Measurements from ENCODE around the gene OR51A7.
"Not testable (repeated sequence)": the region's sequence is repeated elsewhere in the genome, so short reads cannot be mapped to it uniquely, and the experiment has no call there.

Gene OR51A7, protein sequence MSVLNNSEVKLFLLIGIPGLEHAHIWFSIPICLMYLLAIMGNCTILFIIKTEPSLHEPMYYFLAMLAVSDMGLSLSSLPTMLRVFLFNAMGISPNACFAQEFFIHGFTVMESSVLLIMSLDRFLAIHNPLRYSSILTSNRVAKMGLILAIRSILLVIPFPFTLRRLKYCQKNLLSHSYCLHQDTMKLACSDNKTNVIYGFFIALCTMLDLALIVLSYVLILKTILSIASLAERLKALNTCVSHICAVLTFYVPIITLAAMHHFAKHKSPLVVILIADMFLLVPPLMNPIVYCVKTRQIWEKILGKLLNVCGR

DNA sequence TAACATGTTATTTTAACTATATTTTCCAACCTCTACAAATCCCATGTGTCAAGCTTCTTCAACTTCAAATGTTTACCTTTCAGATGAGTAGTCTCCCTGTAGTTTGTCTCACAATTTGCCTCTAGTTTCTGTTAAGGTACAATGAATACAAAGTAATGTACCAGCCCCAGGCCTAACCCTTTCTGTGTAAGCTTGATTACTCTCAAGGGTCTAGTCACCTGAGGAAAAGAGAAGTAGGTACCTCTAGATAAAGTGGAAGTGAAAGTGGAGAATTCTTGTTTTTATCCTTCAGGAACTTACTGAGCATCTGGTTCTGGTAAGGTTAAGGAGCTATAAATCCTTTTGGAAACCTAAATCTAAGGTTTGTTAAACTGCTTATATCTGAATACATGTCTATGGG, at the start of gene OR51A7:
TSS of gene OR51A7 (plus strand) at position 300 of the 400 bp plus-strand sequence. CDS start 3,587 bp downstream, outside the sequence.
- FAIRE-seq: no peak

DNA sequence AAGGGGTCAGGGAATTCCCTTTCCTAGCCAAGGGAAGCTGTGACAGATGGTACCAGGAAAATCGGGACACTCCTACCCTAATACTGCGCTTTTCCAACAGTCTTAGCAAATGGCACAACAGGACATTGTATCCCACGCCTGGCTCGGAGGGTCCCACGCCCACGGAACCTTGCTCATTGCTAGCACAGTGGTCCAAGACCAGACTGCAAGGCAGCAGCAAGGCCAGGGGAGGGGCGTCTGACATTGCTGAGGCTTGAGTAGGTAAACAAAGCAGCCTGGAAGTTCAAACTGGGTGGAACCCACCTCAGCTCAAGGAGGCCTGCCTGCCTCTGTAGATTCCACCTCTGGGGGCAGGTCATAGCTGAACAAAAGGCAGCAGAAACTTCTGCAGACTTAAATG, 49.3 kb upstream of the OR51A7 start:
- FAIRE-seq: not testable (repeated sequence)

DNA sequence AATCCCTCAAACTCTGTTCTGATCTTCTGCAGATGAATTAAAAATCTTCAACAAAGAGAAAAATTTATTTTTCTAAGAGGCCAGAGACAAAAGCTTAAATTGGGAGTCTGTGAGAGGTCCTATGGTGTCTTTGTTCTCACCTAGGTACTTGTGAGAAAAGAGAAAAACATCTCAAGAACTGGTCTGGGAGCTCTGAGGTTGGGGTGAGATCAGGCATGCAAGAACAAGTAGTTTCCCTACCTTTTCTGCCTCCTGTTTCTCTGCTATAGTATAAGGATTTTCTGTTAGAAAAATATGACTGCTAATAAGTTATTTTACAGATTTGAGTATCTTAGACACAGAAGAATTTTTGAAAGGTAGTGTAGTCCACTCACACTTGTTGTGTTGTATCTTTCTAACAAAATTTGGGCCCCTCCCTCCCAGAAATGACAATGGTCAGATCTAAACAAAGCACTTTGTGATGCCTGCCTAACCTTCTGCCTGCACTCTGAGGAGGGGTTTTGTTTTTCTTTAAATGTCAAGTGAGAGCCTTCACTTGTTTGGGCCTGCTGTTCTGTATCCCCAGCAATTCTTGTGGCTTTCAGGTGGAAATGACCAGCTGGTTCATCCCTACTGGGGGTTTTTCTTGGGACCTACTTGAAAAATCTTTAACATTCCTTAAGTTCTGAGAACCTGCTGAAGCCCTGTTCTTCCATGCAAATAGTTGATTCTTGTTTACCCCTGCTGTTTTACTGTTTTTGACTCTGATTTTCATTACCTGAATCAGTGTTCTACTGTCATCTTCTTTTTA, 40.9 kb upstream of the OR51A7 start:
- no peak for FAIRE-seq

DNA sequence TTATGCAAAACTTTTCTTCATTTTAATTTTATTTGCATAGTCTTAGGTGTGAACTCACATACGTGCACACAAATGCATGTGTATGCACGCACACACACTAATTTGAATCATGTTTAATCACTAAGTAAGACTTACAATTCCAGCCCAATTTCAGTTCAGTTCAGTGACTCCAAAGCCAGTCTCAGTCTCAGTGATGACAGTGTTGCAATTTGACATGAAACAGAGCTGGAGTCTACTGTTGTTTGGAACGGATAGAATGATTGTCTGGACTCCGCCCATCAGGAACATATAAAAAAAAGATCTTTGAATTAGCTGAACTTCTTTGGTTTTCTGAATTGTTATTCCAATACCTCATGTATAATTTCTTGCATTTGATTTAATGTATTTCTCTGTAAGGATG, 39.7 kb upstream of the OR51A7 start:
- no peak for FAIRE-seq

DNA sequence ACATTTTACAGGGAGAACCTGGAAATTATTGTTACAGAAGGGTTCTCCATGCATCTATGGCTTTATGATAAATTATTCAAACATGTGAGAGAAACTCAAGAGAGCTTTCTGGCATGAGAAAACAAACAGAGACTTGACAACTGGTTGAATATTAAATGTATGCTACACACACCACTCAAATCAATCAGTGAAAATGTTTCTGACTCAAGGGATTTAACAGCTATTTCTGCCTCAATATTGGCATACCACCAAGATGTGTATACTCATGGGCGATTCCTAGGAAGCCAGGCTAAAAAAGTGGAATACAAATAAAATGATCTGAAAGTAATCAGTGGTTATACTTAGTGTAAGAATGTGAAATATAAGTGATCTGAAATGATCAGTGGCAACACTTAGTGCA, 37.7 kb upstream of the OR51A7 start:
- no peak for FAIRE-seq

DNA sequence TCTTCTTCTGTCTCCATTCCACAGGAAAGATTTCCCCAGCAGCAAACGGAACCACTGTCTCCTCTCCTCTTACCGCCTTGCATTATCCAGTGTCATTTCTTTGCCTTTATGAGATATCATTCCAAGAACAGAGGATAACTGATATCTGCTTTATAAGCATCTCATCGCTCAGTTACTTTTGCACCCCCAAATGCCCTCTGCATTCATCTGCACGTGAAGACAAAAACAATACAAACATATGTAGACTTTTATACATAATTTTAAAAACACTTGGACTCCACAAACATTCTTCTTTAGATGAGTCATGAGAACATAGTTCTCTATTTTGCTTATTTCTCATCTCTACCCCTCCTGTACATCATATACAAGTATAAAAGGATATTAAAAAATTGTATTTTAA, 22.4 kb upstream of the OR51A7 start:
- no peak for FAIRE-seq

DNA sequence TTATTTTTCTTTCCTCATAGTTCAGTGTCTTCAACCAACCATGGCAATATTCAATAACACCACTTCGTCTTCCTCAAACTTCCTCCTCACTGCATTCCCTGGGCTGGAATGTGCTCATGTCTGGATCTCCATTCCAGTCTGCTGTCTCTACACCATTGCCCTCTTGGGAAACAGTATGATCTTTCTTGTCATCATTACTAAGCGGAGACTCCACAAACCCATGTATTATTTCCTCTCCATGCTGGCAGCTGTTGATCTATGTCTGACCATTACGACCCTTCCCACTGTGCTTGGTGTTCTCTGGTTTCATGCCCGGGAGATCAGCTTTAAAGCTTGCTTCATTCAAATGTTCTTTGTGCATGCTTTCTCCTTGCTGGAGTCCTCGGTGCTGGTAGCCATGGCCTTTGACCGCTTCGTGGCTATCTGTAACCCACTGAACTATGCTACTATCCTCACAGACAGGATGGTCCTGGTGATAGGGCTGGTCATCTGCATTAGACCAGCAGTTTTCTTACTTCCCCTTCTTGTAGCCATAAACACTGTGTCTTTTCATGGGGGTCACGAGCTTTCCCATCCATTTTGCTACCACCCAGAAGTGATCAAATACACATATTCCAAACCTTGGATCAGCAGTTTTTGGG, 21.6 kb upstream of the OR51A7 start, which contains the start of gene OR51T1:
TSS of gene OR51T1 (plus strand) at position 41 of the 641 bp plus-strand sequence. CDS start at position 41, 0 bp downstream.
- FAIRE-seq: no peak

DNA sequence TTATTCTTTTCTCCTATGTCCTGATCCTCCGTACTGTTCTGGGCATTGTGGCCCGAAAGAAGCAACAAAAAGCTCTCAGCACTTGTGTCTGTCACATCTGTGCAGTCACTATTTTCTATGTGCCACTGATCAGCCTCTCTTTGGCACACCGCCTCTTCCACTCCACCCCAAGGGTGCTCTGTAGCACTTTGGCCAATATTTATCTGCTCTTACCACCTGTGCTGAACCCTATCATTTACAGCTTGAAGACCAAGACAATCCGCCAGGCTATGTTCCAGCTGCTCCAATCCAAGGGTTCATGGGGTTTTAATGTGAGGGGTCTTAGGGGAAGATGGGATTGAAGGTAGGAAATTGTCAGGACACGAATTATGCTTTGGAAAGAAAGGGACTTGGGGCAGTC, 21.0 kb upstream of the OR51A7 start:
- no peak for FAIRE-seq

DNA sequence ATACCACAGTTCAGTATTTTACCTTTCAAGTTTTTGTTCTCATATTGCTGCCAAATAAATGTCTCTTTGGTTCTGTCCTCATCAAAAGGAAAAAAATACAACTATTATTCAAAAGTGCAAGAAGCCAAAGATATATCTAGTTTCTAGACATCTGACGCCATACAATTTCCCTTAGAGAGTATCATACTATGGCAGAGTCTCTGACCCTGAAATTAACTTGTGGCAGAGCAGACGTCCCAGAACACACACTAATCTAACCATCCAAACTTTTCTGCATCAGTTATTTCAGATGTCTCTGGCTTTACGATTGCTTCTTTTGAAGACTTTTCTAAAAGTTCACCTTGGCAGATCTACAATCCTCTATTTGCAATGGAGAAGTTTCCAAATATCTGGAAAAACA, 19.2 kb upstream of the OR51A7 start:
- FAIRE-seq: no peak

DNA sequence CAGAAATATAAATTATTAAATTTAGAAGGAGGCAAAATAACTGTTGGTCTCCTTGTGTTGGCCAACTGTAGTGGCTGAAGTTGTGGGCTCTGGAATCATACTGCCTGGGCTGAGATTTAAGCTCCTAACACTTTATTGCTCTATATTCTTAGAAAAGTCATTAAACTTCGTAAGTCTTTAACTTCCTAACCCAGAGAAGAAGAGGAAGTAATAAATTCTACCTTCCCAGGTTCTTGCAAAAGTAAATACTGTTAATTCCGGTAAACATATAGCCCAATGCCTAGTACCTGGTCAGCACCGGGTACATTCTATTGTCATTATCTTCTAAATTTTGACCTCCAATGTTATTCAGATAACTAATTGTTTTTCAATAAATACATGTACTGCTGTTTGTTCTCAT, 17.4 kb upstream of the OR51A7 start:
- no peak for FAIRE-seq

DNA sequence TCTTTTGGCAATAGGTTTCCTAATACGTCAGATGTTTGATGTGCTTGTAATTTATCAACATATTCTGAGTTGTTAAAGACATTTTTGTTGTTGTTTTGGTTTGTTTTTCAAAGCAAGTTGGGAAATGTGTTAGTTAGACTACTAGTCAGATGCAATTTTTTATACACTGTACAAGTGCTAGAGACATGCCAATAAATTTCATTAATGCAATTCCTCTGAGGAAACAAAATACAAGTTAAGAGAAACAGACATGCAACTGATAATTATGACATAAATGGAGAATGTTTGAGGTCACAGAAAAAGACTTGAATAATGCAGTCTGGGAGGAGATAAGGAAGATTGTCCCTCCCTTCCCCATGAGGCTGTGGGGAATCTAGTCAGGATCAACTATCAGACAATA, 16.0 kb upstream of the OR51A7 start:
- FAIRE-seq: no peak

DNA sequence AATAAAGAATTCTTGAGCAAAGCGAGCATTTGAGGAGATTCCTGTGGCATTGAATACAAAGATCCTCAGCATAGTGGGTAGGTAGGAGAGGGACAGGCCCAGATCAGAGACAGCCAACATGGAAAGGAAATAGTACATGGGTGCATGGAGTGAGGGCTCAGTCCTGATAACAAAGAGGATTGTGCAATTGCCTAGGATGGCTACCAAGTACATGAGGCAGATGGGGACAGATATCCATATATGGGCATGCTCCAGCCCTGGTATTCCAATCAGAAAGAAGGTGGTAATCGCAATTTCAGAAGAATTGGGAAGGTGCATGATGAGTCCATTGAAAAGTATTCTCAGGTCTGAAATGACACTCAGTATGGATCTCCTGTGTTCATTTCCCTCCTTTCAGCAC, 13.3 kb upstream of the OR51A7 start:
- no peak for FAIRE-seq

DNA sequence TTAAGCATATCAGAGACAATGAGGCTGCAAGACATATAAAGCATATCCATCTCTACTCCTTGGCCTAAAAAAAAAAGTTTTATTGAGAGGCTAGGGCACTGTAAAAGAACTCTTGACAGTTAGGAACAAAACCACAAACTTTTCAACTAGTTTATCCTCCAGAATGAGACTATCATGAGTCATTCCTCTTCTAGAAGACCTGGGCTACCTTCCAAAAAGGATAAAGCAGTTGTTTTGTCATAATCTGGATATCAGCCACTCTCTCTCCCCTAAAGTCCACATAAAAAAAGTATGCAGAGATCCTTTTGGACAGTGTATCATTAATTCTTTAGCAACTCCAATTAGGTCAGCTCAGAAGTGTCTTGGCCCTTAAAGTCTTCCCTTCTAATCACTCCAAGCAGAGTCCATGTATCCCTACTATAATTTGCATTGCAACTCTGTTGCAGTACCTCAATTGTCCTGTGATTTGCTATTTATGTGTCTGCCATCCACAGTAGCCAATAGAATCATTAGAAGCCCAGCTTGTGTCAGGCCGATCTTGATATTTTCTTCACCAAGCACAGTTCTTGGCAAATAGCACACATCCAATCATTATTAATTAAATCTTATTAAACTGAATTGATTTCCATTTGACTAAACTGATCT, 11.5 kb upstream of the OR51A7 start:
- FAIRE-seq: no peak

DNA sequence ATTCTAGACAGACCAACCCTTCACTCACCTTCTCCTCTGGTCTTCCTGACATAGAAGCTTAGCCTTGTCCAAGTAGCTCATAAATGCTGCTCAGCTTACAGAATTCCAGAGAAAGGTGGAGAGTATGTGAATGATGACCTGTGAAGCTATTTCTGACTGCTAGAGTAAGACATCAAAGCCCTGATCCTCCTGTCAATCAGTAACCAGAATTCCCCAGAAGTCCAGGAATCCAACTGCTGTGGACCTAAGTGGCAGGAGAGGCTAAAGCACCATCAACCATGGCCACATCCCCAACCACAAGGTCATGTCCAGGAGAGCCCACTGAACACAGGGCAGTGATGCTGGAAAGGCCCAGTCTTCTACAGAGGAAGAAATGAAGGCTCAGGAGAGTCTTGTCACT, 13.0 kb downstream of the OR51A7 start:
- no peak for FAIRE-seq

DNA sequence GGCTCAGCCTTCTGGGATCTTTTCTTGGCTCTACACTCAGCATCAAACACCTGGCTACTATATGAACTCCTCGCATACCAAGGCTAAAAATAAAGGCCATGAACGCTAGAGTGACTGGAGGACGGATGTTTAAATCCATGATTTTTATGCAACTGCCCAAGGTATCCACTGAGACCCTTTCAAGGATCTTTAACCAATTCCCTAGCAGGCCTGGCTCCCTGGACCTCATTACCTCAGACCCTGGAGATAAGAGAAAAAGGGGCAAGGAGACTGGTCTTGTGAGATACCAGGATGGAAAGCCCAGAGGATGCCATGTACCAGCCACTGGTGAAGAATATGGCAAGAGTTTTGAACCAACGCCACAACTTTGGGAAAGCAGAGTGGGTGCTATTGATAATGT, 15.7 kb downstream of the OR51A7 start, which contains the start of gene OR51G2:
TSS of gene OR51G2 (minus strand) at position 101 of the 400 bp plus-strand sequence. CDS start 3,687 bp downstream, outside the sequence.
- FAIRE-seq: no peak

DNA sequence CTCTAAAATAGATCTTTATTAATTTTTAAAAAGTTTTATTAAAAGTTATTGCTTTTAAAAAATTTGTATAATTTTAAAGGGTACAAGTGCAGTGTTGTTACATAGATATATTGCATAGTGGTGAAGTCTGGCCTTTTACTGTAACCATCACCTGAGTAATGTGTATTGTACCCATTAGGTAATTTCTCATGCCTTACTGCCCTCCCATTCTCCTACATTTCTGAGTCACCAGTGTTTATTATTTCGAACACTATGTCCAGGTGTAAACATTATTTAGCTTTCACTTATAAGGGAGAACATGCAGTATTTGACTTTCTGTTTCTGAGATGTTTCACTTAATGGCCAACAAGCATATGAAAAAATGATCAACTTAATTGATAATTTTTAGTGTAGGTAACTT, 18.2 kb downstream of the OR51A7 start:
- no peak for FAIRE-seq

DNA sequence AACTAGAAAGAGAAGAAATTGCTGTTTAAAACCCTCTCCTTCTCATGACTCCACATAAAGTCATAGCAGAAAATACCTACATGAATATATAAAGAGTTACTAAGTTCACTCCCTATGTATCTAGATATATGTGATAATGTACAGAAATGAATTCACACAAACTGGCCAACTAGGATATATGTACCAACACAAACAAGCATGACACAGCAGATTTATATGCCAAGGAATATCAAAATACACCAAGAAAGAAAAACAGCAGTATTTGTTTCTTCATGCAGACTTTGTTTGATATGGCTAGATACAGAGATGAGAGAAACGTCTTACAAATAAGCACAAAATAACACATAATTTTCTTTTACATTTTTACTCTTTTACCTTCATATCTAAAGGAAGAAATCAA, 18.7 kb downstream of the OR51A7 start:
- FAIRE-seq: no peak

DNA sequence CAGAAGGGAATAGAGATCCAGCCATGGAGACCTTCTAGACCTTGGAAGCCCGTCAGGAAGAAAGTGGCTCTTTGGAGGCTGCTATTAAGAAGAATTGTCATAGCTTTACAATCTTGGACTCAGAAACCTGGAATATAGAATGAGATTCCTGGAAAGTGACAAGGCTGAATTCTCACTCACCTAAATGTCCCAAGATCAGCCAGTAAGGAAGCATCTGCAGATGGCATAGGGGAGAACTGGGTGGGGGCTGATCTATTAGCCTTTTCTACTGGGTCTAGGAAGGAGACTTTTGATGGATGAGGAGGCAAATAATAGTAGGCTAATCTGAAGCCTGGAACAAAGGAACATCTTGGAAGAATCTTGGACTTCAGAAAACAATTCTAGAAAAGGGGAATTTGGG, 20.7 kb downstream of the OR51A7 start, which contains the start of gene OR51G1:
TSS of gene OR51G1 (minus strand) at position 101 of the 400 bp plus-strand sequence. CDS start at position 101, 0 bp downstream.
- no peak for FAIRE-seq

DNA sequence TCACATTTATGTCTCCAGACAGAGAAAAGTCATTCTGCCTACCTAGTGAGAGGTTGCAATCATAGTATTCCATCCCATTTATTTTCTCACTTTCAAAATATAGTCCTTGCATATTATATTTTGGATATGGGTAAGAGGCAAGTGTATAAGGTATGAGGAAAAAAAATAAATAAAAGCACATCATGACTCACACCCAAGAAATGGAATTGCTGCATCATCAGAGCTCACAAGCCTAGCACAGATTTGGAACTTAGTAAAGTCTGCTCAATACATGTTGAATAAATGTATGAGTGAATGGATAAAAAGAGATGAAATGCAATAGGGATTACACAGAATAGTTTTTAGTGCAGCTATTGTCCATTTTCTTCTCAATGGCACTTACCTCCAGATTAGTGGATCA, 23.0 kb downstream of the OR51A7 start:
- FAIRE-seq: no peak

DNA sequence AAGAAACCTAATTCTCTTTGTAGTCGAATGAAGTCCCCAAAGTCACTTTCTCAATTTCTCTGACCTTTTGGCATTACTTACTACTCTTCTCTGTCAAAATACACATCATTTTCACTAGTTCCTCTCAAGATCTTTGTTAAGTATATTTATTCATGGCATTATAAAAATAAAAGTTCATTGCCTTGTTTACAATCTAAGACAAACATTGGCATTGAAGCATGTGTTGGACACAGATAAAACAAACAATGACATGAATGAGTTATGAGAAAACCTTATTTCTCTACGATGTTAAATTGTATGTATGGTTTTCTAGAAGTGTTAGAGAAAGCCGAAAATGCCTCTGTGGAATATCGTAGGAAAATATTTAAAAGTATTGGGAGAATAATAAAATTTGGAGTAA, 29.2 kb downstream of the OR51A7 start:
- FAIRE-seq: no peak

DNA sequence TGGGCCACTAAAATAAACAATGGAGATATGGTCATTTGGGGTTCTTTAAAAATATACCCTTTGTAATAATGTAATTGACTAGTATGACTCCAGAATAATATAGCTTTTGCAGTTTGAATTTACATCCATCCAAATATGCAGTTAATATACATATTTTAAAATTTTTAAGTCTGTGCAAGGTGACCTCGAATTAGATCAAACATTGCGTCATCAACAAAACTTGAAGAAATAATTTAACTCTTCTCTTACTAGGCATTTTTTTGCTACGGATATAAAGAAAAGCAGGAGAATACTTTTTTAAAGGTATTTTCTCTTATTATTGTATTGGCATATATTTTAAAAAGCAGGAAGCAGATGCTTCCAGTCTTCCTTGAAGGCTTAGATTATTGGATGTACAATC, 33.2 kb downstream of the OR51A7 start:
- FAIRE-seq: no peak

DNA sequence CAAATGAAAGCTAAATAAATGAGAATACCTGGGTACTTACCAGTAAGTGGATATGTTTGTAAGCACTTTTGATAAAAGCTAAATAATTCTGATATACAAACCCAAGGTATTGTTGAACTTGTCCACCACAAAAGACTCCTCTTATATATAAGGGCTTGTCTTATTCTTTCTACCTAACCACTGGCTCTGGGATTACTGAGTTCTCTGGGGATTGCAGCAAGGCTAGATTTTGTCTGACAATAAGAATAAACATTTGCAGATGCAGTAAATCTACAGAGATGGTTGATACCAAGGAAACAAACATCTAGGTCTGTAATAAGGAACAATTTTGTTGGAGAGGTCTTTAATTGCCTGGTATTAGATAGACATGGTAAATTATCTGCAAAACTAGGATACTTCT, 43.9 kb downstream of the OR51A7 start, which contains the start of gene OR51A4:
TSS of gene OR51A4 (minus strand) at position 101 of the 400 bp plus-strand sequence. CDS start 505 bp downstream, outside the sequence.
- FAIRE-seq: no peak

DNA sequence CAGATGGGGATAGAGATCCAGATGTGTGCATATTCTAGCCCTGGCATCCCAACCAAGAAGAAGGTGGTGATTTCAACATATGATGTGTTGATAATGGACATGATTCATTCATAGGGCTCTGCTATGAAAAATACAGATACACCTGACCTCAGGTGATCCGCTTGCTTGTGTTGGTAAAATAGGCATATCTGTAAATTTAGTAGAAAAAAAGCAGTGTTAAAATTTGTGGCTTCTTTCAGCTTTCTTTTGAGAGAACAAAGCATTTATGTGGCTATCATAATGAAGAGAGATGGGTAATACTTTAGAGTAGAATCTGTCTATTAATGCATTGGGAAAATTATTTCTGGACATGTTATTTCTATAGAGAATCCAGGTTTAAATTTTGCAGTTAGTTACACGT, 52.0 kb downstream of the OR51A7 start, which contains the start of gene OR51A2:
TSS of gene OR51A2 (minus strand) at position 101 of the 400 bp plus-strand sequence. CDS start at position 101, 0 bp downstream.
- FAIRE-seq: not testable (repeated sequence)
